ENCODE measurements around the gene ANXA1. TPM values are rescaled to one million over a fixed set of nuclear protein-coding genes. Genes with fewer than 3 reads are reported as not detected.

The ANXA1 gene
- total RNA-seq, 1 experiment from 2014 or later = 486 TPM

GRCh38 chr9:73133022-73133651 lies 18.5 kb upstream of the ANXA1 start:
- POLR2A ChIA-PET = interaction anchor here (0.7 to 2.5 kb wide), 8 partner anchors 15 to 57 kb away, joined by 3 to 9 read pairs (median 3); no protein-coding TSS in a partner anchor
- no peak; the same call in 1 of the 2 replicates for ATAC-seq

More at GRCh38 chr9:73133022-73133651, 18.5 kb upstream of the ANXA1 start:
- Histone ChIP-seq H3K4me3 (replicated peaks in 1 of 2; ENCODE audit: low read depth in 1 of 2, low read length in 2 of 2) (peak overlapping the region; percentile 46 to 60), H3K79me2 (ENCODE audit: insufficient read depth, low read length) (no peaks in the 10 kb centered on the region), H3K9ac (ENCODE audit: low read length) (peak overlapping the region; percentile 41), H3K27ac (ENCODE audit: low read depth, low read length) (peak overlapping the region; percentile 67; the same call in 1 of the 2 replicates), H3K36me3 (ENCODE audit: control insufficient read depth in 1 of 2, insufficient read depth in 2 of 2, low read length in 2 of 2) (no peaks in the 10 kb centered on the region), H2AFZ (ENCODE audit: low read depth, low read length, poor library complexity, severe bottlenecking) (peak overlapping the region; percentile 79), H3K9me2 (ENCODE audit: insufficient read depth) (no peaks in the 10 kb centered on the region; the same call in 1 of the 2 replicates), H3K9me3 (ENCODE audit: control insufficient read depth in 1 of 2, insufficient read depth in 1 of 2, low read depth in 1 of 2, low read length in 2 of 2) (no peaks in the 10 kb centered on the region), H3K27me3 (ENCODE audit: insufficient read depth, low read length) (no peaks in the 10 kb centered on the region), H3K4me2 (ENCODE audit: low read length) (peak overlapping the region; percentile 80), H3K4me1 (ENCODE audit: control insufficient read depth in 1 of 2, insufficient read depth in 2 of 2, low read length in 2 of 2) (peaks cover 41 to 48% of the 10 kb centered on the region in 2 experiments), H4K20me1 (ENCODE audit: insufficient read depth) (no peaks in the 10 kb centered on the region)
- intact Hi-C loops (cut with micrococcal nuclease) = no loop called here
- no TSS peak for BruUV-seq (replicated peaks)
- RAD21 ChIA-PET (ENCODE audit: low non-redundant PET in 1 of 2, low total read pairs in 2 of 2, uncharacterized antibody in 2 of 2, unreplicated experiment in 2 of 2) = interaction anchor here in 1 of 2 experiments (0.7 kb wide), 1 partner anchor 8 kb away, joined by 6 read pairs; no protein-coding TSS in a partner anchor
- no peak for DNase-seq (ENCODE audit: low read depth, low spot score)
- CTCF ChIA-PET = interaction anchor here (0.6 to 1.1 kb wide), 2 partner anchors 10 to 25 kb away, joined by 3 to 7 read pairs; no protein-coding TSS in a partner anchor
- TF ChIP-seq YY1 (IDR thresholded peaks at IDR 0.05; ENCODE audit: extremely low read depth, insufficient replicate concordance, low read depth, low read length) (no peak), SIN3A (IDR thresholded peaks at IDR 0.05; ENCODE audit: low read depth) (no peak), TCF7L2 (IDR thresholded peaks at IDR 0.05; ENCODE audit: borderline replicate concordance, extremely low read depth, insufficient read depth, insufficient read length) (no peak), FOSL1 (IDR thresholded peaks at IDR 0.05; ENCODE audit: low read depth) (no peak), ZNF274 (IDR thresholded peaks at IDR 0.05; ENCODE audit: low read depth, low read length) (no peak), POLR2AphosphoS5 (IDR thresholded peaks at IDR 0.05; ENCODE audit: low read depth, low read length) (no peak), SRF (IDR thresholded peaks at IDR 0.05; ENCODE audit: low read depth) (no peak), CEBPB (IDR thresholded peaks at IDR 0.05; ENCODE audit: low read depth) (no peak), EGR1 (IDR thresholded peaks at IDR 0.05; ENCODE audit: low read depth) (no peak), ELF1 (IDR thresholded peaks at IDR 0.05; ENCODE audit: borderline replicate concordance, low read depth) (no peak), CBX3 (IDR thresholded peaks at IDR 0.05; ENCODE audit: low read depth) (no peak)
- TF ChIP-seq, protein P1, sequence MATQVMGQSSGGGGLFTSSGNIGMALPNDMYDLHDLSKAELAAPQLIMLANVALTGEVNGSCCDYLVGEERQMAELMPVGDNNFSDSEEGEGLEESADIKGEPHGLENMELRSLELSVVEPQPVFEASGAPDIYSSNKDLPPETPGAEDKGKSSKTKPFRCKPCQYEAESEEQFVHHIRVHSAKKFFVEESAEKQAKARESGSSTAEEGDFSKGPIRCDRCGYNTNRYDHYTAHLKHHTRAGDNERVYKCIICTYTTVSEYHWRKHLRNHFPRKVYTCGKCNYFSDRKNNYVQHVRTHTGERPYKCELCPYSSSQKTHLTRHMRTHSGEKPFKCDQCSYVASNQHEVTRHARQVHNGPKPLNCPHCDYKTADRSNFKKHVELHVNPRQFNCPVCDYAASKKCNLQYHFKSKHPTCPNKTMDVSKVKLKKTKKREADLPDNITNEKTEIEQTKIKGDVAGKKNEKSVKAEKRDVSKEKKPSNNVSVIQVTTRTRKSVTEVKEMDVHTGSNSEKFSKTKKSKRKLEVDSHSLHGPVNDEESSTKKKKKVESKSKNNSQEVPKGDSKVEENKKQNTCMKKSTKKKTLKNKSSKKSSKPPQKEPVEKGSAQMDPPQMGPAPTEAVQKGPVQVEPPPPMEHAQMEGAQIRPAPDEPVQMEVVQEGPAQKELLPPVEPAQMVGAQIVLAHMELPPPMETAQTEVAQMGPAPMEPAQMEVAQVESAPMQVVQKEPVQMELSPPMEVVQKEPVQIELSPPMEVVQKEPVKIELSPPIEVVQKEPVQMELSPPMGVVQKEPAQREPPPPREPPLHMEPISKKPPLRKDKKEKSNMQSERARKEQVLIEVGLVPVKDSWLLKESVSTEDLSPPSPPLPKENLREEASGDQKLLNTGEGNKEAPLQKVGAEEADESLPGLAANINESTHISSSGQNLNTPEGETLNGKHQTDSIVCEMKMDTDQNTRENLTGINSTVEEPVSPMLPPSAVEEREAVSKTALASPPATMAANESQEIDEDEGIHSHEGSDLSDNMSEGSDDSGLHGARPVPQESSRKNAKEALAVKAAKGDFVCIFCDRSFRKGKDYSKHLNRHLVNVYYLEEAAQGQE (IDR thresholded peaks at IDR 0.05; ENCODE audit: low read depth) = no peak
- TF ChIP-seq, protein P2, sequence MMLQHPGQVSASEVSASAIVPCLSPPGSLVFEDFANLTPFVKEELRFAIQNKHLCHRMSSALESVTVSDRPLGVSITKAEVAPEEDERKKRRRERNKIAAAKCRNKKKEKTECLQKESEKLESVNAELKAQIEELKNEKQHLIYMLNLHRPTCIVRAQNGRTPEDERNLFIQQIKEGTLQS (IDR thresholded peaks at IDR 0.05) = no peak
- TF ChIP-seq, protein P3, sequence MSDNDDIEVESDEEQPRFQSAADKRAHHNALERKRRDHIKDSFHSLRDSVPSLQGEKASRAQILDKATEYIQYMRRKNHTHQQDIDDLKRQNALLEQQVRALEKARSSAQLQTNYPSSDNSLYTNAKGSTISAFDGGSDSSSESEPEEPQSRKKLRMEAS (IDR thresholded peaks at IDR 0.05) = no peak
- TF ChIP-seq, protein P4, sequence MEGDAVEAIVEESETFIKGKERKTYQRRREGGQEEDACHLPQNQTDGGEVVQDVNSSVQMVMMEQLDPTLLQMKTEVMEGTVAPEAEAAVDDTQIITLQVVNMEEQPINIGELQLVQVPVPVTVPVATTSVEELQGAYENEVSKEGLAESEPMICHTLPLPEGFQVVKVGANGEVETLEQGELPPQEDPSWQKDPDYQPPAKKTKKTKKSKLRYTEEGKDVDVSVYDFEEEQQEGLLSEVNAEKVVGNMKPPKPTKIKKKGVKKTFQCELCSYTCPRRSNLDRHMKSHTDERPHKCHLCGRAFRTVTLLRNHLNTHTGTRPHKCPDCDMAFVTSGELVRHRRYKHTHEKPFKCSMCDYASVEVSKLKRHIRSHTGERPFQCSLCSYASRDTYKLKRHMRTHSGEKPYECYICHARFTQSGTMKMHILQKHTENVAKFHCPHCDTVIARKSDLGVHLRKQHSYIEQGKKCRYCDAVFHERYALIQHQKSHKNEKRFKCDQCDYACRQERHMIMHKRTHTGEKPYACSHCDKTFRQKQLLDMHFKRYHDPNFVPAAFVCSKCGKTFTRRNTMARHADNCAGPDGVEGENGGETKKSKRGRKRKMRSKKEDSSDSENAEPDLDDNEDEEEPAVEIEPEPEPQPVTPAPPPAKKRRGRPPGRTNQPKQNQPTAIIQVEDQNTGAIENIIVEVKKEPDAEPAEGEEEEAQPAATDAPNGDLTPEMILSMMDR (IDR thresholded peaks at IDR 0.05 in 2 of 3, conservative IDR thresholded peaks at IDR 0.05 in 1 of 3; ENCODE audit: borderline replicate concordance in 1 of 3, insufficient read depth in 1 of 3, low read depth in 2 of 3, low read length in 2 of 3) = no peak
